HCEC 1CT (cell line): ENCODE data around the gene RAB44.
A peak's percentile ranks its signal among the peaks of the same experiment; 100 is the strongest.
"Not testable (repeated sequence)": the region's sequence is repeated elsewhere in the genome, so short reads cannot be mapped to it uniquely, and the experiment has no call there.

ENCODE experiments used
- DNase-seq: peaks from one replicate; pipeline ENCODE4 v3.0.0-alpha.2; 2017

RAB44 gene

DNA sequence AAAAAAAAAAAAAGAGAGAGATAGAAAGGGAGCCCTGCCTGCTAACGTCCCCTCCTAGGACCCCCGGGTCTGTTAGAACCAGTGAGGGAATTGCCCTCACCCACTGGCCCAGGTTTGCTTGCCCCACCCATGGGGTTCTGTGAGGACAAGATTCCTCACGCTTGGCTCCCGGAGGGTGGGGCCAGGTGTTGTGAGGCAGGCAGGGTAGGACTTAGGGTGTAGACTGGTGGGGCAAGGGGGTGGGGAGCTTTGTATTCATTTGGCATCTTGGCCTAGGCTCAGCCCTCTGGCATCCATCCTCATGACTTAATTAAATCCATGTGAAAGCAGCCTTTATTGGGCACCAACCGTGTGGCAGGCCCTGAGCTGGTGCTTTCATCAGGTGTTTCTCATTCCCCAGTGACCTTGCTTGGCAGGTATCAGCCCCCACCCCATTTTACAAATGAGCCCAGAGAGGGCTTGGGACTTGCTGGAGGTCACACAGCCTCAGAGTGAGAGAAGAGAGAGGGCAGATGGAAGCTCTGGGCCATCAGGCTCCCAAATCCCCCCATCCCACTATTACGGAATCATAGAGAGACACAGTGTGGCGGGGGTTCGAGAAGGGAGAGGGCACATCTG is 19.0 kb downstream of the RAB44 start:
- no peak for DNase-seq

DNA sequence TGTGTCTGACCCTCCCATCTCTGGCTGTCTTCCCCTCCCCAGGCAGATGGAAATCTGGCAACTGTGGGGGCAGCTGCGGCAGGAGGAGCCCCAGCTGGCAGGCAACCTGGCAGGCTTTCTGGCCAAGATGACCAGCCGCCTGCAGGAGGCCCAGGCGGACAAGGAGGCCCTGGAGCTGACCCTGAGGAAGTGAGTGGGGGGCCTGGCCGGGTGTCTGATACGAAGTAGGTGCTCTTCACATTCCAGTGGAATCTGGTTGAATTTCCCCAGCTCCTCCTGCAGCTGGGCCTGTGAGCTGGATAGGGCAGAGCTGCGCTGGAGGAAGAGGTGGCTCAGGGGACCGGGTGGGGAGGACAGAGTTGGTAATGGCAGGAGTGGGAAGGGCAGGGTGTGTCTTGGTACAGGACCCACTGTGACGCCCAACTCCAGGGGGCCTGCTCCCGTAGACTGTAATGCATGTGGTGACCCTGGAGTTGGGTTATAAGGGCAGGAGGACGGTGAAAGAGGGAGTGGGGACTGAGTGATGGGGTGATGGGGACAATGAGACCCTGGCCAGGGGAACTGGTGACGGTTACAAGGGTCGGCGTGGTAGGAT is 19.7 kb downstream of the RAB44 start:
- DNase-seq: no peak

DNA sequence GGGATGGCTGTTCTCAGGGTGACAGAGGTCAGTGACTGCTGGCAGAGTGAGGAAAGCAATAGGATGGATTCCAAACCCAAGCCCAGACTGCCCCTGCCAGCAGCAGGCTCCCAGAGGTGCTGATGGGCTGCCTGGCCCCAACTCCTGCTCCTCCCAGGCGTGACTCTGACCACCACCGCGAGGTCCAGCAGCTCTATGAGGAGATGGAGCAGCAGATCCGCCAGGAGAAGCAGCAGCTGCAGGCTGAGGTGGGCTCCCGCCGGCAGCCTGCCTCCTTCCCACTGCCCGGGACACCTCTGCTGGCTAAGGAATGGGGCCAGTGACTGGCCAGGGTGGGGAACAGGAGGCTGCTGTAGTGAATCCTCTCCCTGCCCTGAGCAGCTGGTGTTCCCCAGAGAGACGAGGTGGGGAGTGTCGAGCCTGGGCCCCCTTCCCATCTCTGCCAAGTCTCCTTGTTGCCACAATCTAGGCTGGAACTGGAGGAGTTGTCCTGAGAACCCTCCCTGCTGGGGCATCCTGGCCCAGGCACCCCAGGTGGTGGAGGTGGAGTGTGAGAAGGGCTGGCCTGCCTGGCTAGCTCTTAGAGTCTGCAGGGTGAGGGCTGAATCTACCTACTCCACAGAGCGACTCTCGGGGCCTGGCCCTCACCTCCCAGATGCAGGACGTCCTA is 20.4 kb downstream of the RAB44 start:
- no peak for DNase-seq

DNA sequence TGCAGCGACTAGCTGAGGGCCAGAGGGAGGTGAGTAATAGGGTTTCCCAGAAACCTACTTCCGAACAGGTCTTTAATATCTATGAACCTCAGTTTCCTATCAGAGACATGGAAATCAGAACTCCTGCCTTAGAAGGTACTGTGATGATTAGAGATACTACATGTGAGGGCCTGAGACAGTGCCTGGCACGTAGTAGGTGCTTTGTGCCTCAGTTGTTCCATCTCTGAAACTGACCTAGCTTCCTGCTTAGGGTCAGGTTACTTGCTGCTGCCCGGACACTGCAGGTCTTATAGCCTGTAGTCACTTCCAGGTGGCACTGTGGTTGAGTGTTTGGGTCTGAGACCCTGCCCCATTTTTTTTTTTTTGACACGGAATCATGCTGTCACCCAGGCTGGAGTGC is 20.9 kb downstream of the RAB44 start:
- no peak for DNase-seq

DNA sequence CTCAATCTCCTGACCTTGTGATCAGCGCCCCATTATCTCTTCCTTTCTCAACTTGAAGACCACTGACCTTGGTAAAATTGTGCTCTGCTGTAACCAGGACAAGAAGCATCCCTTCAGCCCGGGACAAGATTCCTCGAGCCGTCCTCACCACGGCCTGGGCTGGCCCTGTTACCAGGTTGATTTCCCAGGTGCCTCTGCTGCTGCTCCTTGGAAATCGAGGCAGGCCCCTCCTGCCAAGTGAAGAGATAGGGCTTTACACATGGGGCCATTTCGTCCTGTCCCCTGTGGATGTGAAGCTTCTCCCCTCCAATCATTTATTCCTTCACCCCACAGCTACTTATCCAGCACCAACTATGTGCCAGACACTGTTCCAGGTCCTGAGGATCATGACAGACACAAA is 21.5 kb downstream of the RAB44 start:
- DNase-seq: no peak

DNA sequence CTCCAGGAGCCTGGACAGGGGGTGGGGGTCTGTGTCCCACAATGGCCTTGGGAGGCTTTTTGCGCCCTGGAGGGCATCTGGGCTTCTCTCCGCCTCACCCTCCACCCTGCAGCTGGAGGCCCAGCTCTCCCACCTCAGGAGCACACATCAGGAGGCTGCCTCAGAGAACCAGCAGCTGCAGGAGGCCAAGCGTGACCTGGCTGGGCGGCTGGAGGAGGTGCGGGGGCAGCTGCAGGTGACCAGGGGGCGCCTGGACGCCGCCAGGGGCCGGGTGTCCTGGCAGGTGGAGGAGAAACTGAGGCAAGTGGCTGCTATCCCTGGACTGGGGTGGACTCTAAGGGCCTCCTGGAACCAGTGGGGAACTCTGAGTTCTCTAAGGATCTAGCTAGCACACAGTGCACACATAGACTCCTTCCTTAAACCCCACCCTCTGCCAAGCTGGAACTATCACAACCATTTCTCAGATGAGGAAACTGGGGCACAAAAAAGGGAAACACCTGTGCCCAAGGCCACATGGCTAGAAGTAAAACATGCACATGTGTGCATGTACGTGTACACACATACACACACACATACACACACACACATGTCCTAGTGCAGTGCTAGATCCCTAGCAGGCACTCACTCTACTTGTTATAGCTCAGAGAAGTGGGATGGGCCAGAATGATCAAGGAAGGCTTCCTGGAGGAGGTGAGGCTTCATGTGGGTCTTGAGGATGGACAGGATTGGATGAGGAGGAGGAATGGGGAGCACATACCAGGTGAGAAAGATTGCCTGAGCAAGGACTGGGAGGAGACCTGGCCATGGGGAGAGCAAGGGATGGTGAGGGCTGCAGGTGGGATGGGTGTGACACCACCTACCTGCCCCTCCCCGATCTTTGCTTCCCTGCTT is 22.9 kb downstream of the RAB44 start:
- DNase-seq: no peak

DNA sequence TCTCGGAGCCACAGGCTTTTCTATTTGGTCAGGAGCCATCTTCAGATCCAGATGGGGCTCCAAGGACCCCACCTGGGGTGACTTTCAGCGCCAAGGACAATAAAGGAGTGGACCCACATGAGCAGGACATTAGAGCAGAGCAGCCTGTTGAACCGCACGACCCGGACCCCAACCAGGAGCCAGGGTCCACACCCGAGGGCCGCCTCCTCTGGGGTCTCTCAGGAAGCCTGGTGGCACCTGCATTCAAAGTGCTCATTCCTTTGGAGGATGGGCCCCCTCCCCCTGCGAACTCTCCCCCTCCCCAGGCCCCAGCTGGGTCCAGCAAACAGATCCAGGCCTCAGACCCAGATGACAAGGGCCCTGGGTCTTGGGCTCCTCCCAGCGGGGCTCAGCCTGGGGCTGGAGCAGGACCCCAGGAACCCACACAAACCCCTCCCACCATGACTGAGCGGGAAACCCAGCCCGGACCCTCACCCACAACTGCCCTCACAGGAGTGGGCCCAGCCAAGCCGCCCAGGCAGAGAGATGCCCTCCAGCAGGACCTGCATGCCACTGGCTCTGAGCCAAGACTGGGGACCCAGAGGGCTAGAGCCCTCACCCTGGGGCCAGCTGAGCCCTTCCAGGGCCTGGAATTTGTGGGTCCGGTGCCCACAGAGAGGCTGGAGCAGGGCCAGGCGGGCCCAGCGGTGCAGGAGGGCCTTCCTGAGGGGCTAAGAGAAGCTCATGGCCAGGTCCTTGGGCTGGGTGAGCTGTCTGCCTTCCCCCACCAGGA is 23.9 kb downstream of the RAB44 start:
- no peak for DNase-seq

DNA sequence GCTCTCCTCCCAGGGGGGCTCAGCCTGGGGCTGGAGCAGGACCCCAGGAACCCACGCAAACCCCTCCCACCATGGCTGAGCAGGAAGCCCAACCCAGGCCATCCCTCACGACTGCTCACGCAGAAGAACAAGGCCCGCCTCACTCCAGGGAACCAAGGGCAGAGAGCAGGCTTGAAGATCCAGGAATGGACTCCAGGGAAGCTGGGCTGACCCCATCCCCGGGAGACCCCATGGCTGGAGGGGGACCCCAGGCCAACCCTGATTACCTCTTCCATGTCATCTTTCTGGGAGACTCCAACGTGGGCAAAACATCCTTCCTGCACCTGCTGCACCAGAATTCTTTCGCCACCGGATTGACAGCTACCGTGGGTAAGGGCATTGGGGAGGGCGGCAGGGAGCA is 24.7 kb downstream of the RAB44 start:
- DNase-seq: no peak

DNA sequence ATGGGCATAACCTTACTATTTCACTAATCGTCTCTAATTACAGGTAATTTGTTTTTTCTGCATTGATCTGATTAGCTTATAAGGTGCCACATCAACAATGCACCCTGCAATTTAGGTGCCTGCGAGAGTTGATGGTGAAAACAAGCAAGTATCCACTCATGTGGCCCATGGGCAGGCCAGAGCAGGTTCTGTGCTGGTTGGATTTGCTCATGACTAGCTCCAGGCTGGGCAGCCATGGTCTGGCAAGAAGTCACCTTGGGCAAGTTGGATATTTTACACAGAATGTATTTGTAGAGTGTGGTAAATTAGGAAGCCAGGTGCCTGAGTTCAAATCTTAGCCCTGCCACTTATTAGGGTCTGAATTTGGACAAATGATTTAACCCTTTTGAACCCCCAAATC is 25.3 kb downstream of the RAB44 start:
- no peak for DNase-seq

DNA sequence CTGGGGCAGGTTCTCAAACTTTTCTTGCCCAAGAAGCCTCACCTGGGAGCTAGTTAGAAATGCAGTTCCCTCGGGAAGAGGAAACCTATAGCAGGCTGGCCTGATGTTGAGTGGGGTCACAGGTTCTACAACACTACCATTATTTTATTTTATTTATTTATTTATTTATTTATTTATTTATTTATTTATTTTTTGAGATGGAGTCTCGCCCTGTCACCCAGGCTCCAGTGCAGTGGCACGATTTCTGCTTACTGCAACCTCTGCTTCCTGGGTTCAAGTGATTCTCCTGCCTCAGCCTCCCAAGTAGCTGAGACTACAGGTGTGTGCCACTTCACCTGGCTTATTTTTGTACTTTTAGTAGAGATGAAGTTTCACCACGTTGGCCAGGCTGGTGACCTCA is 26.4 kb downstream of the RAB44 start:
- DNase-seq: not testable (repeated sequence)

DNA sequence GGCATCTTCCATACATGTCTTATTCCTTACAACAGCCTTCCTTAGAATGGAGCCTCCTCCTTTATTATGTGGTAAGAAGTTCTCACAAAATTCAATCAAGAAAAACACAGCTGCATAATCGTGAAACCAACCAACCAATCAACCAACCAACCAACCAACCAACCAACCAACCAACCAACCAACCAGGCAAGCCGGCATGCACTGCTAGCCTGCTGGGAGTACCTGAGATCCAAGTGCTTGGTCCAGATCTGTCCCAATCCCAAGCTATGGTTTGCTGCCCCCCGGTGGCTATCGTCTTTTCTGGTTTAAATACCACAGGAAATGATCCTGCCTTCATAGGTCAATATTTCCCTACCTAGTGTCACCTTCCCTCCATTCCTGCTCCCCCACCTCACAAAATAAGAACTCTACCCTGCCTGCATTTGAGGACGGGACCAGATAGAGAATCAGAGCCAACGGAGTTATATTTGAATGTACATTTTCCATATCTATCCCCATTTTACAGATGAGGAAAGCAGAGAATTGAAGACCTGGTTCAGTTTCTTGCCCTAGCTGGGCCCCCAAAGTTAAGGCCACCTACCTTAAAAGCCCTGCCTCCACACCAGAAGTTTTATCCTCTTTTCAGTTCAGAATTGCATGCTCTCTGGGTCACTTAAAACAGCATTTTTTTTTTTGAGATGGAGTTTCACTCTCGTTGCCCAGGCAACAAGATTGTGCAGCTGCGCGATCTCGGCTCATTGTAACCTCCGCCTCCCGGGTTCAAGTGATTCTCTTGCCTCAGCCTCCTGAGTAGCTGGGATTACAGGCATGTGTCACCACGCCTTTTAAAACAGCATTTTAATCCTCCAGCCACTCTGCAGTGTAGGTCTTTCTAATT is 27.1 kb downstream of the RAB44 start:
- peak; percentile 54 for DNase-seq

DNA sequence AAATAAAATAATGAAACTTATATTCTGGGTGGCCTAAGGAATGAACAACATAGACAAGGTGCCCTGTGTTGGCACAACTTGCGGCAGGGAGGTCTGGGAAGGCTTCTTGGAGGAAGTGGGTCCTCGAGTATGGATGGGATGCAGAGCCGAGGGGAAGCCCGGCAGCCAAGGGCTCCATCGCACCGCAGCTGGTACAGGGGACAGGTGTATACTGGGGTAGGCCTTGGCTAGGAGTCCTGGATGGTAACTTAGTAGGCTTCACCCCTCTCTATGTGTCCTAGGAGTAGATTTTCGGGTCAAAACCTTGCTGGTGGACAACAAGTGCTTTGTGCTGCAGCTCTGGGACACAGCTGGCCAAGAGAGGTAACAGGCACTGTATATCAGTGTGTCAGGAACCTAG is 28.0 kb downstream of the RAB44 start:
- DNase-seq: no peak

DNA sequence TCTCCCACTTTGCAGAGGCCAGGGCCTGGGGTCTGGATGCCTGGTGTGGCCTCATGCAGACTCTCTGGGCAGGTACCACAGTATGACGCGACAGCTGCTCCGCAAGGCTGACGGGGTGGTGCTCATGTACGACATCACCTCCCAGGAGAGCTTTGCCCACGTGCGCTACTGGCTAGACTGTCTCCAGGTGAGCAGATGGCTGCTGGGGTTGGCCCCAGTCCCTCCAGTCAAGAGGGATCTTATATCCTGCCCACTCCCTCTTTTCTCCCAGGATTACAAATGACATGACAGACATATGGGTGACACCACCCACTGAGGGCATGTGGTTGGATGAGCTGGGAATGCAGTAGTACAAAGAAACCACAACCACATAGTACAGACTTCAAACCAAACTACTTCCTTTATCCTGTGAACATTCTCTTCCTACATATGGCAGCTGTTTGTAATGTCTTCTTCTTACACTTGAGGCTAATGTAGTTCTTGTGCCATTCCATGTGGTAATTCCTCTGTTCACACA is 29.9 kb downstream of the RAB44 start:
- DNase-seq: peak; percentile 10

DNA sequence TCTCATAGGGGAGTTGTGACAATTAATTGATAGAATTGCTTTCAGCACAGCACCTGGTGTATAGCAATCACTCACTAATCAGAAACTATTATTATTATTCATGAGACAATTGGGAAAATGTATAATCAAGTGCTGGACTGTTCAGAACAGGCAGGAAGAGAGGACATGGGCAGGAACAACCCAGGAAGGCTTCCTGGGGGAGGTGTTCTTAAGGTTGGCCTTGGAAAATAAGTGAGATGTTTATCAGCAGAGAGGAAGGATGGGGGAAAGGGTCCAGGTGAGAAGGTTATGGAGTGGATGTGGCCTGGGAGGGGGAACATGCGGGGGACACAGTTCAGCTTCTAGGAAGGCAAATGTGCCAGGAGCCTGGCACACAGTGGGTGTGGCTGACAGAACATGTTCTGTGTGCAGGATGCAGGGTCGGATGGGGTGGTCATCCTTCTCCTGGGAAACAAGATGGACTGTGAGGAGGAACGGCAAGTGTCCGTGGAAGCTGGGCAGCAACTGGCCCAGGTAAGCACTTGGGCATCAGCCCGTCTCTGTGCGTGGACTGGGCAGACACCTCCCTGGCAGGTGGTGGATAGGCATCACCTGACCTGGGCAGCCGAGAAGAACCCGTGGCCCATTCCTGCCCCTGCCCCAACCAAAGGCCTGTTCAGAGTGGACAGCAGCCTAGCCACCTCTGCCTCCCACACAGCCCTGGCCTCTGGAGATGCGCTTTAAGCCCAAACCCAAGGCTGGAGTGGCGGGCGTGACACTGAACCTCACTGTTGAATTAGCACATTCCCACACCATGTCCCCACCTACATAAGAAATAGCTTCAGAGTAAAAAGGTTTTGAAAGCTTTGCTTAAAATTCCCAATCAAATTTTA is 30.9 kb downstream of the RAB44 start:
- no peak for DNase-seq

DNA sequence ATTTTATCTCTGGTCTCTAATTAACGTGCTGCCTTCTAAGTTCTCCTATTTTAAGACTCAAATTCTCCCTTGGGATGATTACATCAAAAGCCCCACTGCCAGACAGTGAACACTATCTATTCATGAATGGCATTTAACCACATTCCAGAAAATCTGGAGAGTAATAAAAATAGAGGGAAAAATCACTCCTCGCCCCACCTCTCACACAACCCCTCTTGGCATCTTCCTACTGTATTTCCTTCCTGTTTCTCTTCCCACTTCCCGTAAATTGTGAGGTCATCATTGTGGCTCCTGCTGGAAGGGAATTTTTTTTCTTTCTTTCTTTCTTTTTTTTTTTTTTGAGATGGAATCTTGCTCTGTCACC is 31.5 kb downstream of the RAB44 start:
- no peak for DNase-seq

DNA sequence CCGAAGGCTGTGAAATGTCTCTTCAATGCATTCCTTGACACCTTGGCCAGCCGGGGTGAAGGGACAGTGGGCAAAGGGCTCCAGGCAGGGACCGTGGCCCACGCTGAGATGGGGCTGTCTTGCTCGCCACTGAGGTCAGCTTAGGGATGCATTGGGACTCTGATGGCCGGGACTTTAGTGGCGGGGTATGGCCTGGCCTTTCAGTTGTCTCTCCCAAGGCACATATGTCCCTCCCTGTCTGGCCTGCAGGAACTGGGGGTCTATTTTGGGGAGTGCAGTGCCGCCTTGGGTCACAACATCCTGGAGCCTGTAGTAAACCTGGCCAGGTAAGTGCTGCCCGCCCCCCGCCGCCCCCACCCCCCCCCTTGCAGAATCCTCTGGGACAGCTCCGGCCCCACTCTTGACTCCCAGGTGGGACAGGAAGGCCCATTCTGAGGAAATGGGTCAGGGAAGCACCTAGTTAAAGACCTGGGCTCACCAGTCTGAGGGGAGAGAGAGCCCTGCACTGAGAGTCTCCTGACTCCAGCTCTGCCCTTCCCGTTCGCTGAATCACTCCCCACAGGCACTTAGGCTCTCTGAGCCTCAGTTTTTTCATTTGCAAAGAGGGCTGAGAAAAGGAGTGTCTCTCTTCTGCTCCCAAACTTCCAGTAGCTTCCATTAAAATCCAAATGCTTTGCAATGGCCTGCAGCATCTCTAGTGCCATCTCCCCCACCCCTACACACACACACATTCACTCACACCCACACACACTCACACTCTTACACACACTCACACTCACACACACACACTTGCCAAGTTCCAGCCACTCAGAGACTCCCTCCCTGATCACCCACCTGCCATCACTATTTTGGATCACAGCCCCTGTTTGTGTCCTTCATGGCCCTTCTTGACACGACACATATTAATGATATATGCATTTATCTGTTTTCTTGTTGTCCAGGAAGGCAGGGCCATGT is 33.1 kb downstream of the RAB44 start:
- DNase-seq: no peak

DNA sequence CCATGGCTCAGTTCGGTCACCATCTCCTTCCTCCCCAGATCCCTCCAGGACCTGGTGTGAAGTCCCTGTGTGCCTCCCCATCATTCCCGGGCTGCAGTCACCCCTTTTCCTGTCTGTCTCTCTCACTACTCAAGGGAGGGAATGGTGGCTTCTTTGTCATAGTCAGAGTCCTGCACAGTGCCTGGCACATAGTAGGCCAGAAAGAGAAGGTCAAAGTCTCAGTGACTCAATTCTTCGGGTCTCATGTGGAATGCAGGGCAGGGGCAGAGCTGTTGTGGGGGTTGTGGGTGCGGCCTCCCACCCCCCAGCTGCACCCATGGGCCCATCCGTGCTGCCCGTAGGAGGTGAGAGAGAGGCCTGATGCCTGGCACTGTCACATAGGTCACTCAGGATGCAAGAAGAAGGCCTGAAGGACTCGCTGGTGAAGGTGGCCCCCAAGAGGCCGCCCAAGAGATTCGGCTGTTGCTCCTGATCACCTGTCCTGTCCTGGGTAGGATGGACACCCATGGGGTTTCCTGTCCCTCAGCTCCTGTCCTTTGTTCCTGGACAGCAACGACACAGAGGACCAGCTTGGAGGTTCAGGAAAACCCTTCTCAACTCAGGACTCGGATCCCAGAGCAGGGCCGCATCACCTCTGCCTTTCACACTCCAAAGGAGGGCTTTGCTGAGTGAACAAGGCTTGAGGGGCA is 34.1 kb downstream of the RAB44 start:
- no peak for DNase-seq

DNA sequence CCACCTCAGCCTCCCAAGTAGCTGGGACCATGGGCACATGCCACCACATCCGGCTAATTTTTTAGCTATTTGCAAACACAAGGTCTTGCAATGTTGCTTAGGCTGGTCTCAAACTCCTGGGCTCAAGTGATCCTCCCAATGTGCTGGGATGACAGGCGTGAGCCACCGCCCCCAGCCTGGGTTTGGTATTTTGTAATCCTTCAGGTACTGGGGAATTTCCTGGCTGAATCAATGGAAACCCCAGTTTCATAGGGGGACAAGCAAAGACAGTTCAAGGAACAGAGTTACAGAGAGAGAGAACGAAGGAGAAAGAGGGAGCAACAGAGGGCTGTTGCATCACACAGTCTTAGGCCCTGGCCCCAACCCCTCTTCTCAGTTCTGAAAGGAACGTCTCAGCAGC is 35.7 kb downstream of the RAB44 start:
- no peak for DNase-seq
